Stimulated activated CD8-positive, alpha-beta memory T cell treated with anti-CD3 and anti-CD28 coated beads, Interleukin-15, amount 100 ng/mL, for 24 hours (primary cell): ENCODE data around the gene ARHGAP24.
"Not testable (repeated sequence)": the region's sequence is repeated elsewhere in the genome, so short reads cannot be mapped to it uniquely, and the experiment has no call there.

Experiments
- DNase-seq: peaks from one replicate; pipeline ENCODE4 v3.0.0-alpha.2; 2020; ENCODE audit warnings: low read depth

The ARHGAP24 gene

GRCh38 chr4:85518526-85518925 is 43.6 kb downstream of the ARHGAP24 start:
- not testable (repeated sequence) for DNase-seq

GRCh38 chr4:85520765-85521749 is 46.1 kb downstream of the ARHGAP24 start:
- DNase-seq: no peak

DNA sequence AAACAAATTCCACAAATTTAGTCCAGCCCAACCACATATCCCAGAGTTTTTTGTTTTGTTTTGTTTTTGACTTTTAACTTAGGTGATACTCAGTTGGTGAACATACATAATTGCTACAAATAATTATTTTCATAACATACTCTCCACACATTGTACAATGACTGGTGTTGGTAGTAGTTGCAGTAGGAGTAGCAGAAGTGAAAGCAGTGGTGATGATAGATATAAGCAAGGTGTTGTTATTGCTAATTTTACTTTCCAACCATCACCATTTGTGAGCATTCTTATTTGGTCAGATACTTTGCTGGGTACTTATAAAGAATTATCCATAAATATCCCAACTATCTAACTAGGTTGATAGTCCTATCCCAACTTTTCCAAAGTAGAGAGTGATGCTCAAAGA is 47.3 kb downstream of the ARHGAP24 start:
- DNase-seq: no peak

DNA sequence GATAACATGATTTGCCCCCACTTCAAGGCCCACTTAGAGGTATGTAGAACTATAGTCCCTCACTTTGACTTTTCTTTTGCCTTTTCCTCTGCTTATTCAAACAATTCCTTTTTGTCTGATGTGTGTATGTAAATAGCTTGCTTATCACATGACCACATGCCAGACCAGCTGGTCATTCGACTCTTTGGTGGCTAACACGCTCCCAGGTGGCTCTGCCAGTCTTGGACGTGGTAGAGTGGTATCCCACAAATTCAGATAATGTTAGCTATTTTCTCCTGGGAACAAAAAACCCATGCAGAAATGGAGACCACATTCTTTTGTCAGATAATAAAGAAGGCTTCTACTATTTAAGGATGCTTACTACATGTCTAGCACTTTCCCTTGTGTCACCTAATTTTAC is 47.9 kb downstream of the ARHGAP24 start:
- no peak for DNase-seq

DNA sequence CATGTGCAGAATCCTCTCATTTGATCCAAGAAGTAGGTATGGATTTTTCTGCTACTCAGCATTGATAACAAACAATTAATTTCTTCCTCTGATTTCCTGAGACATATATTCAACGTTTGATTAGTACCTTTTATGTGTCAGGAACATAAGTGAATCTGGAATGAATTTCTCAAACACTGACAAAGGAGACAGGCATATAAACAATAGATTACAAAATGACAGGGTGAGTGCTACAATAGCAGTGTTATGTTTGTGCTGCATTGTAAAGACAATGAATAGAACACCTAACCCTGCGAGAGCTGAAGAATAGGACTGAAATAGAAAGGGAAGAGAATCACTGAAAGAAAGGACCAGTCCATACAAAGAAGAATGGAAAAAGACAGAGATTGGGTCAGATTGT is 52.9 kb downstream of the ARHGAP24 start:
- DNase-seq: no peak

GRCh38 chr4:85531560-85532341 is 56.8 kb downstream of the ARHGAP24 start:
- DNase-seq: no peak

GRCh38 chr4:85534120-85534519 is 59.2 kb downstream of the ARHGAP24 start:
- no peak for DNase-seq

DNA sequence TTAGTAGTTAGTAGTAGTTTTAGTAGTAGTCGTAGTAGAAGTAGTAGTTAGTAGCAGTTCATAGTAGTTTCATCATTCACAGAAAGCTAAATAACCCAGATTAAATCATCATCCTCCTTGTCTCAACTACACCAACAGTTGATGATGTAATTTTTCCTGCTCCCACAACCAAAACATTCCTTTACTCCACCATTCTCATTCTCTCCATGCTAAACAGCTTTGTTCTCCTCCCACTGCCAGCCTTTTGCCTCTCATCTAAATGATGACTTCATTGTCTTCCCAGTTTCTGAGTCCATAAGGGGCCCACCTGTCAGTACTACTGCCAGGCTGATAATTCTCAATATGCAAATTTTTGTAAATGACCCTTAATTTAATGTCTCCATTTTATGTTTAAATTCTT is 68.9 kb downstream of the ARHGAP24 start:
- DNase-seq: no peak

- DNase-seq: no peak
These were observed 69.8 kb downstream of the ARHGAP24 start for GRCh38 chr4:85544751-85545150.

DNA sequence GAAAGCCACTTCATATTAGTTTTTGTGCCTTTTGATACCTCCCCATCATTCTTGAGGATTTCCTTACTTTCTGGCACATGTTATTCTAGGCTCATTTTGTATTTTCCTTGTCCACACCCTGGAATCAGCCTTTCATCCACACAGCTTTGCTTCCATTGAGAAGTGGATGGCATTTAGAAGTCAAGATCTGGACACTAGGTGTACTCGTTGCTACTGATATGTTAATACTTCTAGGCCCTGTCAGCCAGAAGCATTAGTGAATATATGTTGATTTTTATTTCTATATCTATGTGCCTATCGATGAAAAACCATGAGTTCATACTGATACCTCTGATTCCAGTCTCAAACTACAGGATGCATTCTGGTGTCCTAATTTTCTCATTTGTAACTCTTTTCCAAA is 73.2 kb downstream of the ARHGAP24 start:
- DNase-seq: no peak

GRCh38 chr4:85548841-85549240 is 73.9 kb downstream of the ARHGAP24 start:
- no peak for DNase-seq

DNA sequence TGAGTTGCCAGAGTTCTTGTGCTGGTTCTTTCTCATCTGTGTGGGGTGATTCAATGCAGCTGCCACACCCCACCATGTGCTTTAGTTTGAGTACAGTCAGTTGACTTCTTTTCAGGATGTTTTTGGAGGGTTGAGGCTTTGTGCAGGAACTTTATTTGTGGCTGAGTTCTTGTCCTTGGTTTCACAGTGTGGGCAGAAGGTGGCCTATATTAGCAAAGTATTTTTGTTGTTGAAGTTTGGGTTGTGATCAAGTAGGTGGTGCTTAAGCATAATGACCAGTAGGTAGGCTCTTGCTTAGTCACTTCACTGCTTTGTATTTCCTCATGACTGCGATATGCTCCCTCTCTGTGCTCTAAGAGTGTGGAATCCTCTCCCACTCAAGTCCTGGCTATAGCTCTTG is 80.3 kb downstream of the ARHGAP24 start:
- no peak for DNase-seq

GRCh38 chr4:85556283-85556682 is 81.3 kb downstream of the ARHGAP24 start:
- DNase-seq: no peak

DNA sequence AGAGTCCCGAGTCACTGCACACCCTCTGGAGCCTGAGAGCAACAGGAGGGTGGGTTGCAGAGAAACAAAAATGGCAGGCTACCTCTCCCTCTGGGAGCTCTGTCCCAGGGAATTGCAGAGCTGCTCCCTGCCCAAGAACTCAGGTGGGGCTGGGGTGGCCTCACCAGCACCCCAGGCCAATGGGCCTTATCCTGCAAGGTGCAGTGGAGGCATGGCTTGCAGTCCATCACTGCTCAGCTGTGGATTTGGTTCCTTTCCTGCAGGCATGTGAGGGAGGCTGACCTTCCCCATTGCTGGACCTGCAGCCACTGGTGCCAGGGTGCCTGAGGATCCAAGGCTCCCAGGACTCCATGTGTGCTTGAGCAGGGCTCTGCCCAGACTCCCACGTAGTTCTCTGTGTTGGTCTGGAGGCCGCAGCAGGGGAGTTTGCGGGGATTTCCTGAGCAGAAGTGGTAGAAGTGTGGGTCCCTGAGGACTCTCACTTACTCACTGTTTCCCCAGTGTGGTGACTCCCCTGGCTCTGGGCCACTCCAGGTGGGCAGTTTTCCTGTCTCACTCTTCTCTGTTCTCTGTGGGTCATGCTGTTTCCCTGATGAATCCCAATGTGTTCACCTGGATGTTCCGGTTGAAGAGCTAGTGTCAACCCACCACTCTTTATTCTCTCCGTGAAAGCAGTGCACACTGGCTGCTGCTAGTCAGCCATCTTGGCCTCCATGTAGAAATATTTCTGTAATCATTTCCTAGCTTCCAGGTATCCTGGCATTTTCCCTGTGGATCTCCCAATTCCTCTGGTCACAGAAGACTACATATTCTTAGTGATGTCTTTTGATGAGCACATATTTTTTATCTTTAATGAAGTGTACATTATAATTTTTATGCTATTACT is 82.3 kb downstream of the ARHGAP24 start:
- no peak for DNase-seq

DNA sequence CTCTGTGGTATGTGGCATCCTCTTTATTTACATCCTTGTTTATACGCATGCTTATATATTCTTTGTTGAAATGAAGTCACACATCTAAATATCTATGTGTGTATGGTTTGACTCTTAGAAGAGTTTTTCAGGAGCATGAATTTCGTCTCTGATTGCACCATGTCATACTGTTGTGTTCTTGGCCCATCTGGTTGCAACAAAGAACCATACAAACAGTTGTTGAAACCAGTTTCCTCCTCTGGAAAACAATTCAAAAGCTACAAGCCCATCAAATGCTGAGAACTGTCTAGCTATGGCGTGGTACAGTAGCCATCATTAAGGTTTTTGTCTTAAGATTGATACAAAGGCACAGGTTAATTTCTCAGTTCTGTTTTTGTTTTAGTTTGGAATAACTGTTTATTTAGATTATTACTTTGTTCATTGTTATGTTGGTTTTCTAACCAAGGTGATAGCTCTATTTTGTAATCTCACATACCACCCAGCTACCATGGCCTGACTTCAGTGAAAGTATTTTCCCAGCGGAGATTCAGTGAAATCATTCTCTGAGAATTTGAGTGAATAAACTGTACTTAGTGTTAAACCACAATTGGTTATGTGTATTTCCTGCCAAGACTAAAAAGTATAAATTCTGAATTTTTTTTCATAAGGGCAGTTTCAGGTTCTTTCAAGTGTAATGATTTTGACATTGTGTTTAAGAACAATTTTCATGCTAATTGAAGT is 91.0 kb downstream of the ARHGAP24 start:
- no peak for DNase-seq

GRCh38 chr4:85569730-85570299 is 94.9 kb downstream of the ARHGAP24 start:
- DNase-seq: no peak

DNA sequence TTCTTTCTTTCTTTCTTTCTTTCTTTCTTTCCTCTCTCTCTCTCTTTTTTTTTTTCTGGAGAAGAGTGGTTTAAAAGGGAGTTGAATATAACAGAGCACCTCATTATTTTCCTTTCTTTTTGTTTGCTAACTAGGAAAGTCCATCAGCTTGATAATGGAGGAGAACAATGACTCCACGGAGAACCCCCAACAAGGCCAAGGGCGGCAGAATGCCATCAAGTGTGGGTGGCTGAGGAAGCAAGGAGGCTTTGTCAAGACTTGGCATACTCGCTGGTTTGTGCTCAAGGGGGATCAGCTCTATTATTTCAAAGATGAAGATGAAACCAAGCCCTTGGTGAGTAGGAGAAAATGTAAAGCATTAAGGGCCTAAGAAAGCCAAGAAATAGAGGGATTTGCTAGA is 95.4 kb downstream of the ARHGAP24 start:
- no peak for DNase-seq

GRCh38 chr4:85571008-85571407 is 96.1 kb downstream of the ARHGAP24 start:
- no peak for DNase-seq

DNA sequence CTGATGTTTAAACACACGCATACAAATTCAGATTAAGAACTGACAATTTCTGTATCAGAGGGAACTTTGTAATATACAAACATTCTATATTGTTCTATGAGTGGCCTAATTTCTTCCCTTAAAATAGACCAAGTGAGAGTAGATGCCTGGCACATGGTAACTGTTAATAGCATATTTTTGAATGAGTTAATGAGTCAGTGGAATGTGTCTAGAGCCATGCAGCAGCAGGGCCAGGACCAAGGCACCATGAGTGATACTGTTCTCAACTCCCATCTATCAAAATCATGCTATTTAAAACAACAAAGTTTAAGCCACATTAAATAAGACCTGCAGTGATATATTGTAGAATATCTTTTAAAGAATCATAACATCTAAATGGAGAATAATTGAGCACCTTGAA is 98.3 kb downstream of the ARHGAP24 start:
- DNase-seq: no peak

DNA sequence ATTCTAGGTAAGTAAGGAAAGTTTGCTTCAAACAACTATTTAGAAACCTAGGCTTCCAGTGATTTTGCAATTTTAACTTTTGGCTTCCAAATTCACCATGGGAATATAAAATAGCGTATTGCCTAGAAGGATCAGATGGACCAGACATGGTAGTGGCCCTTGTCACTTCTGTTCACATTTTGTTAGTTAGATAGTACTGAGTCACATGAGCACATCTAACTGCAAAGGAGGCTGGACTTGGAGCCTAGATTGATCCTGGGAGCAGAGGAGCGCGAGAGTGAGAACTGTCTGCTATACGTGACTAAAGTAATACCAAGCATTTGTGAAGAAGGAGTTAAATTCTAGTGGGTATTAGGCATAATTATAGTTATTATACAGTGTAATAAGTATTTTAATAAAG is 102.4 kb downstream of the ARHGAP24 start:
- DNase-seq: no peak

DNA sequence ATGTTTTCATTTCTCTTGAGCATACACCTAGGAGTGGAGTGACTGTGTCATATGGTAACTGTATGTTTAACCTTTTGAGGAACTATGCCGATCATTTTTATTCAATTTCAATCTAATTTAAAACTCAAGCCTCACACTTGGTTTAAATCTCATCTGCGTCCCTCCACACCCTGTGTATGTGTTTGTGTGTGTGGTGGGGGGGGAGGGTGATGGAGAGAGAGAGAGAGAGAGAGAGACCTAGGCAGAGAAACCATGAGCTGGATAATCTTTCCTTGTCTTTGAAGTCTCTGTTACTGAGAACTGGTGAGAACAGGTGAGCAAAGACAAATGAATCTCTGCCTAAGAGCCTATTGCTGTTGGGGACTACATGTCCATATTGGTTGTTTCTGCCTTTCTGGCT is 105.0 kb downstream of the ARHGAP24 start:
- DNase-seq: no peak
